WTC11 (cell line): Measurements from ENCODE around the gene BTBD17. TPM values are rescaled to one million over a fixed set of nuclear protein-coding genes. Genes with fewer than 3 reads are reported as not detected.

ENCODE experiments used
- ATAC-seq: fragments of 200-7000 bp; cut with Tn5 transposase; 2 replicates; pipeline ENCODE4 v1.10.0; 2021; ENCODE audit warnings: mild to moderate bottlenecking, moderate library complexity
- CTCF ChIA-PET: fragments of 300-600 bp; sonication (Branson Sonifier 250); formaldehyde crosslinking; loops from one replicate; lab custom pipeline; 2021; ENCODE audit warnings: antibody characterized with exemption; lab: Charles Lee
- POLR2A ChIA-PET: fragments of 350-600 bp; sonication (Branson Sonifier 250); formaldehyde crosslinking; loops from one replicate; lab custom pipeline; 2021; ENCODE audit warnings: antibody characterized with exemption; lab: Charles Lee
- DNase-seq: peaks from one replicate; pipeline ENCODE4 v3.0.0; 2021; ENCODE audit warnings: low spot score
- H3K27ac Mint-ChIP-seq: 2 replicates; pipeline ENCODE4 v1.8.0; 2021; ENCODE audit warnings: mixed read lengths
- H3K27me3 Mint-ChIP-seq: 2 replicates; pipeline ENCODE4 v1.8.0; 2021; ENCODE audit warnings: low read depth, mild to moderate bottlenecking, moderate library complexity, mixed read lengths
- H3K36me3 Mint-ChIP-seq: 2 replicates; pipeline ENCODE4 v1.8.0; 2021; ENCODE audit warnings: mixed read lengths
- H3K4me1 Mint-ChIP-seq: 2 replicates; pipeline ENCODE4 v1.8.0; 2022; ENCODE audit warnings: mixed read lengths
- H3K4me3 Mint-ChIP-seq: 2 replicates; pipeline ENCODE4 v1.8.0; 2021; ENCODE audit warnings: mild to moderate bottlenecking, moderate library complexity, mixed read lengths
- H3K9me3 Mint-ChIP-seq: 2 replicates; pipeline ENCODE4 v1.8.0; 2021; ENCODE audit warnings: mixed read lengths
- ATF3 ChIP-seq: sonication (generic); formaldehyde crosslinking; conservative IDR thresholded peaks from 2 replicates; pipeline ENCODE4 v1.8.1; 2022; ENCODE audit warnings: mild to moderate bottlenecking, missing genetic modification reagents
- CREM ChIP-seq: sonication (generic); formaldehyde crosslinking; IDR thresholded peaks from 2 replicates; pipeline ENCODE4 v1.8.1; 2022; ENCODE audit warnings: mild to moderate bottlenecking, missing genetic modification reagents, moderate library complexity
- NFATC4 ChIP-seq: fragments of 250-450 bp; sonication (Bioruptor Pico); IDR thresholded peaks from 2 replicates; pipeline ENCODE4 v1.9.0; 2021; ENCODE audit warnings: mild to moderate bottlenecking
- NFE2L1 ChIP-seq: sonication (generic); formaldehyde crosslinking; IDR thresholded peaks from 2 replicates; pipeline ENCODE4 v1.8.1; 2023; ENCODE audit warnings: missing genetic modification reagents
- NR1H2 ChIP-seq: sonication (generic); formaldehyde crosslinking; IDR thresholded peaks from 2 replicates; pipeline ENCODE4 v1.9.0; 2021; ENCODE audit warnings: mild to moderate bottlenecking, moderate library complexity, missing genetic modification reagents
- NR3C1 ChIP-seq: sonication (generic); formaldehyde crosslinking; conservative IDR thresholded peaks from 2 replicates; pipeline ENCODE4 v1.8.1; 2023; ENCODE audit warnings: low read depth, mild to moderate bottlenecking, missing genetic modification reagents
- TCF7 ChIP-seq: sonication (generic); formaldehyde crosslinking; IDR thresholded peaks from 2 replicates; pipeline ENCODE4 v1.8.0; 2022; ENCODE audit warnings: mild to moderate bottlenecking, low read depth, missing genetic modification reagents, moderate library complexity
- ZBTB43 ChIP-seq: sonication (generic); formaldehyde crosslinking; IDR thresholded peaks from 2 replicates; pipeline ENCODE4 v1.8.1; 2023; ENCODE audit warnings: mild to moderate bottlenecking, missing genetic modification reagents
- ZNF121 ChIP-seq: sonication (generic); formaldehyde crosslinking; IDR thresholded peaks from 2 replicates; pipeline ENCODE4 v1.8.0; 2023; ENCODE audit warnings: missing genetic modification reagents
- ZNF263 ChIP-seq: sonication (generic); formaldehyde crosslinking; IDR thresholded peaks from 2 replicates; pipeline ENCODE4 v1.8.1; 2022; ENCODE audit warnings: low read depth, mild to moderate bottlenecking, moderate library complexity, missing genetic modification reagents
- ZNF317 ChIP-seq: sonication (generic); formaldehyde crosslinking; IDR thresholded peaks from 2 replicates; pipeline ENCODE4 v1.8.1; 2023; ENCODE audit warnings: low read depth, mild to moderate bottlenecking, moderate library complexity, missing genetic modification reagents, borderline replicate concordance
- ZNF396 ChIP-seq: fragments of 250-450 bp; sonication (Bioruptor Pico); IDR thresholded peaks from 2 replicates; pipeline ENCODE4 v1.8.0; 2021; ENCODE audit warnings: mild to moderate bottlenecking, moderate library complexity, borderline replicate concordance
- ZNF423 ChIP-seq: fragments of 250-450 bp; sonication (Bioruptor Pico); IDR thresholded peaks from 2 replicates; pipeline ENCODE4 v2.1.2; 2022; ENCODE audit warnings: mild to moderate bottlenecking, moderate library complexity
- ZNF671 ChIP-seq: fragments of 250-450 bp; sonication (Bioruptor Pico); IDR thresholded peaks from 2 replicates; pipeline ENCODE4 v1.8.0; 2021; ENCODE audit warnings: mild to moderate bottlenecking
- total RNA-seq: library from RNA; stranded (reverse); gene quantifications from 3 replicates; pipeline ENCODE4 v1.2.3, GENCODE V29; 2021
- TF ChIP-seq, protein P1 (sequence below): fragments of 250-450 bp; sonication (Bioruptor Pico); IDR thresholded peaks from 2 replicates; pipeline ENCODE4 v1.9.0; 2021; ENCODE audit warnings: mild to moderate bottlenecking, borderline replicate concordance
- TF ChIP-seq, protein P2 (sequence below): sonication (generic); formaldehyde crosslinking; conservative IDR thresholded peaks from 2 replicates; pipeline ENCODE4 v1.8.1; 2023; ENCODE audit warnings: mild to moderate bottlenecking, low read depth, missing genetic modification reagents, moderate library complexity
- TF ChIP-seq, protein P3 (sequence below): fragments of 250-450 bp; sonication (Bioruptor Pico); conservative IDR thresholded peaks from 2 replicates; pipeline ENCODE4 v1.9.0; 2021; ENCODE audit warnings: mild to moderate bottlenecking
- TF ChIP-seq, protein P4 (sequence below): sonication (generic); formaldehyde crosslinking; IDR thresholded peaks from 2 replicates; pipeline ENCODE4 v1.8.1; 2023; ENCODE audit warnings: mild to moderate bottlenecking, moderate library complexity, missing genetic modification reagents

BTBD17 gene
- total RNA-seq, 1 experiment from 2014 or later = 0.94 TPM

DNA sequence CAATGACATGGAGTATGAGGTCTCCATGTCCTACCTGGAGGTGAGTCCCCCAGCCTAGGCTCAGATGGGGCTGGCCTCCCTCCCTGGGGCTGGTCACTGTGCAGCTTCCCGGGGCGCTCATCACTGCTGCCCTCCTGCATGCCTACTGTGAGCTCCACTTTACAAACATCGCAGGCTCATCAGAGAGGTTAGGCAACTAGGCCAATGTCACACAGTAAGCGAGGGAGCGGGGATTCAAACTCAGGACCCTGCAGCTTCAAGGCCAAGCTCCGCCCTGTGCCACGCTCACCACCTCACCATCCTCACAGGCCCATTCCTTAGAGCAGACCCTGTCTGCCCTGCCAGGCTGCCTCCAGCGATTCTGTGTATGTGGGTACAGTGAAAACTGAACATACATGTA lies 18.5 kb downstream of the BTBD17 start:
- Mint-ChIP-seq H3K36me3 (no peaks in the 10 kb centered on the region), H3K4me1 (peaks cover 6% of the 10 kb centered on the region; the same call in 1 of the 2 replicates), H3K9me3 (no peaks in the 10 kb centered on the region), H3K4me3 (no peak overlapping the region), H3K27me3 (no peaks in the 10 kb centered on the region), H3K27ac (no peak overlapping the region)
- DNase-seq = no peak
- ChIA-PET POLR2A (no interaction called here), CTCF (interaction anchor here (1.0 kb wide), 2 partner anchors 9 to 144 kb away, joined by 3 read pairs; no protein-coding TSS in a partner anchor)
- TF ChIP-seq NFATC4 = no peak
- ATAC-seq = no peak

- Mint-ChIP-seq H3K4me1 (peaks cover 6% of the 10 kb centered on the region; the same call in 1 of the 2 replicates), H3K27ac (no peak overlapping the region), H3K27me3 (no peaks in the 10 kb centered on the region), H3K36me3 (no peaks in the 10 kb centered on the region), H3K9me3 (no peaks in the 10 kb centered on the region), H3K4me3 (no peak overlapping the region)
- POLR2A ChIA-PET = no interaction called here
- 0 out of 2 replicates have a peak, but pooled peaks have one; percentile 40 for TF ChIP-seq ZNF423
- no peak for TF ChIP-seq CREM (CRISPR knock-in tag)
- no peak for TF ChIP-seq ZNF671
- TF ChIP-seq ZNF317 (CRISPR knock-in tag) = no peak
- no peak for TF ChIP-seq ATF3 (CRISPR knock-in tag)
- ATAC-seq = no peak; the same call in 1 of the 2 replicates
- CTCF ChIA-PET = interaction anchor here (1.0 kb wide), 1 partner anchor 143 kb away, joined by 3 read pairs; no protein-coding TSS in a partner anchor
- DNase-seq = no peak
Measured at GRCh38 chr17:74342224-74342623, 19.4 kb downstream of the BTBD17 start.

DNA sequence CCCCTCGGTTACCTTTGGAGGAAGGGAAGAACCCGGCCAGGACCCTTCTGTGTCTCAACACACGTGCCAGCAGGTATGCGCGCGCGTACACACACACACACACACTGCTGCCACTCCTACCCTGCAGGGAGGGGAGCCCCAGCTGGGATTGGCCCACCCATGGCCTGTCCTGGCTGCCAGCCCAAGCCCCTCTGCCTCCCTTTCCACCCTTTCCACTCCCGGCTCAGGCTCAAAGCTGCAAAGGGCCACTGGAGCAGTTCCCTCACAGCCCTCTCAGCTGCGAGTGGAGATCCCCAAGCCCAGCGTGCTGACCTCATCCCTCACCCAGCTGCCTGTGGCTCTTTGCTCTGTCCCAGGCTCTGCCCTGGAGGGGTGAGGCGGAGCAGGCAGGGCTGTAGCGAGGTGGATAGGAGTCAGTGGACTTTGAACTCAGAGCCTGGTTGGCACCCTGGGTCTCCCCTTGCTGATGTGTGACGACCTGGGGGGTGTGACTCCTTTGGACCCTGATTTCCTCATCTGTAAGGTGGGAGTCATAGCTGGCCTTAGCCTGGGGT lies 21.1 kb downstream of the BTBD17 start:
- DNase-seq (no peak), ATAC-seq (no peak)
- Mint-ChIP-seq H3K27ac (no peak overlapping the region), H3K36me3 (no peaks in the 10 kb centered on the region), H3K27me3 (no peaks in the 10 kb centered on the region), H3K4me3 (no peak overlapping the region), H3K4me1 (peaks cover 8% of the 10 kb centered on the region), H3K9me3 (no peaks in the 10 kb centered on the region)
- ChIA-PET POLR2A (no interaction called here), CTCF (interaction anchor here (0.6 to 1.4 kb wide), 4 partner anchors 11 to 35 kb away, joined by 3 to 5 read pairs (median 4); partner anchors contain the start of gene BTBD17)
- TF ChIP-seq ZNF423 (no peak), ZNF121 (no peak), TCF7 (CRISPR knock-in tag) (no peak), ZNF263 (no peak), ZNF396 (CRISPR knock-in tag) (no peak), NR3C1 (CRISPR knock-in tag) (no peak), NR1H2 (CRISPR knock-in tag) (no peak), ZBTB43 (CRISPR knock-in tag) (no peak), NFE2L1 (CRISPR knock-in tag) (no peak)
- TF ChIP-seq, protein P1, sequence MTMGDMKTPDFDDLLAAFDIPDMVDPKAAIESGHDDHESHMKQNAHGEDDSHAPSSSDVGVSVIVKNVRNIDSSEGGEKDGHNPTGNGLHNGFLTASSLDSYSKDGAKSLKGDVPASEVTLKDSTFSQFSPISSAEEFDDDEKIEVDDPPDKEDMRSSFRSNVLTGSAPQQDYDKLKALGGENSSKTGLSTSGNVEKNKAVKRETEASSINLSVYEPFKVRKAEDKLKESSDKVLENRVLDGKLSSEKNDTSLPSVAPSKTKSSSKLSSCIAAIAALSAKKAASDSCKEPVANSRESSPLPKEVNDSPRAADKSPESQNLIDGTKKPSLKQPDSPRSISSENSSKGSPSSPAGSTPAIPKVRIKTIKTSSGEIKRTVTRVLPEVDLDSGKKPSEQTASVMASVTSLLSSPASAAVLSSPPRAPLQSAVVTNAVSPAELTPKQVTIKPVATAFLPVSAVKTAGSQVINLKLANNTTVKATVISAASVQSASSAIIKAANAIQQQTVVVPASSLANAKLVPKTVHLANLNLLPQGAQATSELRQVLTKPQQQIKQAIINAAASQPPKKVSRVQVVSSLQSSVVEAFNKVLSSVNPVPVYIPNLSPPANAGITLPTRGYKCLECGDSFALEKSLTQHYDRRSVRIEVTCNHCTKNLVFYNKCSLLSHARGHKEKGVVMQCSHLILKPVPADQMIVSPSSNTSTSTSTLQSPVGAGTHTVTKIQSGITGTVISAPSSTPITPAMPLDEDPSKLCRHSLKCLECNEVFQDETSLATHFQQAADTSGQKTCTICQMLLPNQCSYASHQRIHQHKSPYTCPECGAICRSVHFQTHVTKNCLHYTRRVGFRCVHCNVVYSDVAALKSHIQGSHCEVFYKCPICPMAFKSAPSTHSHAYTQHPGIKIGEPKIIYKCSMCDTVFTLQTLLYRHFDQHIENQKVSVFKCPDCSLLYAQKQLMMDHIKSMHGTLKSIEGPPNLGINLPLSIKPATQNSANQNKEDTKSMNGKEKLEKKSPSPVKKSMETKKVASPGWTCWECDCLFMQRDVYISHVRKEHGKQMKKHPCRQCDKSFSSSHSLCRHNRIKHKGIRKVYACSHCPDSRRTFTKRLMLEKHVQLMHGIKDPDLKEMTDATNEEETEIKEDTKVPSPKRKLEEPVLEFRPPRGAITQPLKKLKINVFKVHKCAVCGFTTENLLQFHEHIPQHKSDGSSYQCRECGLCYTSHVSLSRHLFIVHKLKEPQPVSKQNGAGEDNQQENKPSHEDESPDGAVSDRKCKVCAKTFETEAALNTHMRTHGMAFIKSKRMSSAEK (CRISPR knock-in tag) = no peak
- TF ChIP-seq, protein P2, sequence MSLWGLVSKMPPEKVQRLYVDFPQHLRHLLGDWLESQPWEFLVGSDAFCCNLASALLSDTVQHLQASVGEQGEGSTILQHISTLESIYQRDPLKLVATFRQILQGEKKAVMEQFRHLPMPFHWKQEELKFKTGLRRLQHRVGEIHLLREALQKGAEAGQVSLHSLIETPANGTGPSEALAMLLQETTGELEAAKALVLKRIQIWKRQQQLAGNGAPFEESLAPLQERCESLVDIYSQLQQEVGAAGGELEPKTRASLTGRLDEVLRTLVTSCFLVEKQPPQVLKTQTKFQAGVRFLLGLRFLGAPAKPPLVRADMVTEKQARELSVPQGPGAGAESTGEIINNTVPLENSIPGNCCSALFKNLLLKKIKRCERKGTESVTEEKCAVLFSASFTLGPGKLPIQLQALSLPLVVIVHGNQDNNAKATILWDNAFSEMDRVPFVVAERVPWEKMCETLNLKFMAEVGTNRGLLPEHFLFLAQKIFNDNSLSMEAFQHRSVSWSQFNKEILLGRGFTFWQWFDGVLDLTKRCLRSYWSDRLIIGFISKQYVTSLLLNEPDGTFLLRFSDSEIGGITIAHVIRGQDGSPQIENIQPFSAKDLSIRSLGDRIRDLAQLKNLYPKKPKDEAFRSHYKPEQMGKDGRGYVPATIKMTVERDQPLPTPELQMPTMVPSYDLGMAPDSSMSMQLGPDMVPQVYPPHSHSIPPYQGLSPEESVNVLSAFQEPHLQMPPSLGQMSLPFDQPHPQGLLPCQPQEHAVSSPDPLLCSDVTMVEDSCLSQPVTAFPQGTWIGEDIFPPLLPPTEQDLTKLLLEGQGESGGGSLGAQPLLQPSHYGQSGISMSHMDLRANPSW (CRISPR knock-in tag) = no peak
- TF ChIP-seq, protein P3, sequence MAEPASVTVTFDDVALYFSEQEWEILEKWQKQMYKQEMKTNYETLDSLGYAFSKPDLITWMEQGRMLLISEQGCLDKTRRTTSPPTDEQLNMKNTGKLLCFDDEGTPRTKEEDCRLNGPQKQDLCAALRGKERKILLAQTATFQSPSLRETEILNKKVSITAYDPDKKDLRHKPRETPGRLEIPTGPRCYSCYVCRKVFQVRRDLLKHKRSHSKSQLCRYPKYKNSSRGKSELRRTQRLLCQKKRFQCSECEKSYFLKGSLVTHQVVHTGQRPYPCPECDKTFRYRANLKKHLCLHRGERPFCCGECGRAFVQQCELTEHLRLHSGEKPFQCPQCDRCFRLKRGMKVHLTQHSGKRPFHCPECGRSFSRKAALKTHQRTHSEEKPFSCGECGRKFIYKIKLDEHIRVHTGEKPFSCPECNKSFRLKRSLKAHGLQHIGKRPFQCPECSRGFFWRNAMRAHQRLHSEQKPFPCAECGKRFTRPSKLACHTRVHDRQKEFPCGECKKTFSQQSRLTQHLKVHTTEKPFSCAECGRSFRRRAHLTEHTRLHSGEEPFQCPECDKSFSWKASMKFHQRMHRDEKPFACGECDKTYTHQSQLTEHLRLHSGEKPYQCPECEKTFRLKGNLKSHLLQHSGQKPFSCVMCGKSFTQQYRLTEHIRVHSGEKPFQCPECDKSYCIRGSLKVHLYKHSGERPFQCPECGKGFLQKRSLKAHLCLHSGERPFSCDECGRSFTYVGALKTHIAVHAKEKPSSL (CRISPR knock-in tag) = no peak
- TF ChIP-seq, protein P4, sequence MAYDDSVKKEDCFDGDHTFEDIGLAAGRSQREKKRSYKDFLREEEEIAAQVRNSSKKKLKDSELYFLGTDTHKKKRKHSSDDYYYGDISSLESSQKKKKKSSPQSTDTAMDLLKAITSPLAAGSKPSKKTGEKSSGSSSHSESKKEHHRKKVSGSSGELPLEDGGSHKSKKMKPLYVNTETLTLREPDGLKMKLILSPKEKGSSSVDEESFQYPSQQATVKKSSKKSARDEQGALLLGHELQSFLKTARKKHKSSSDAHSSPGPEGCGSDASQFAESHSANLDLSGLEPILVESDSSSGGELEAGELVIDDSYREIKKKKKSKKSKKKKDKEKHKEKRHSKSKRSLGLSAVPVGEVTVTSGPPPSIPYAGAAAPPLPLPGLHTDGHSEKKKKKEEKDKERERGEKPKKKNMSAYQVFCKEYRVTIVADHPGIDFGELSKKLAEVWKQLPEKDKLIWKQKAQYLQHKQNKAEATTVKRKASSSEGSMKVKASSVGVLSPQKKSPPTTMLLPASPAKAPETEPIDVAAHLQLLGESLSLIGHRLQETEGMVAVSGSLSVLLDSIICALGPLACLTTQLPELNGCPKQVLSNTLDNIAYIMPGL (CRISPR knock-in tag) = no peak
